WERI-Rb-1 (cell line): ENCODE measurements around the gene ITGA11.
A peak's percentile ranks its signal among the peaks of the same experiment; 100 is the strongest.

Experiments
- DNase-seq: peaks from one replicate; pipeline ENCODE4 v3.0.0-alpha.2; 2020
- H3K27ac ChIP-seq: fragments of 250-450 bp; sonication (Bioruptor Pico); 2 replicates; pipeline ENCODE4 v1.5.1; 2020; ENCODE audit warnings: mild to moderate bottlenecking, moderate library complexity
- H3K27me3 ChIP-seq: fragments of 250-450 bp; sonication (Bioruptor Pico); 2 replicates; pipeline ENCODE4 v1.5.1; 2021; ENCODE audit warnings: mild to moderate bottlenecking, low read depth, moderate library complexity; ENCODE audit not compliant: insufficient read depth, severe bottlenecking
- H3K36me3 ChIP-seq: fragments of 250-450 bp; sonication (Bioruptor Pico); 2 replicates; pipeline ENCODE4 v1.5.1; 2020; ENCODE audit warnings: mild to moderate bottlenecking, moderate library complexity
- H3K4me3 ChIP-seq: 2 replicates; pipeline ENCODE4 v1.5.1; 2011; ENCODE audit warnings: low read depth, mild to moderate bottlenecking, control low read depth, low read length
- H3K9me3 ChIP-seq: fragments of 250-450 bp; sonication (Bioruptor Pico); 2 replicates; pipeline ENCODE4 v1.5.1; 2021; ENCODE audit warnings: mild to moderate bottlenecking, moderate library complexity; ENCODE audit not compliant: severe bottlenecking
- CTCF ChIP-seq: IDR thresholded peaks from 2 replicates; pipeline ENCODE4 v1.5.1; 2011; ENCODE audit warnings: low read depth, mild to moderate bottlenecking, control low read depth, inconsistent platforms, low read length

Gene ITGA11

GRCh38 chr15:68281008-68281407, 151.0 kb downstream of the ITGA11 start:
- Histone ChIP-seq H3K27ac (no peak overlapping the region), H3K9me3 (no peaks in the 10 kb centered on the region), H3K36me3 (peaks cover 48% of the 10 kb centered on the region), H3K27me3 (no peaks in the 10 kb centered on the region), H3K4me3 (no peak overlapping the region)
- TF ChIP-seq CTCF: no peak
- no peak for DNase-seq

- Histone ChIP-seq H3K9me3 (no peaks in the 10 kb centered on the region), H3K27ac (no peak overlapping the region), H3K36me3 (peaks cover 44% of the 10 kb centered on the region), H3K27me3 (no peaks in the 10 kb centered on the region), H3K4me3 (no peak overlapping the region)
- no peak for TF ChIP-seq CTCF
- DNase-seq: no peak
Measured at GRCh38 chr15:68279779-68280753, 151.9 kb downstream of the ITGA11 start.

GRCh38 chr15:68278595-68279405, 153.2 kb downstream of the ITGA11 start:
- no peaks in the 10 kb centered on the region for H3K27me3 ChIP-seq
- H3K4me3 ChIP-seq: peak overlapping the region; percentile 70
- H3K27ac ChIP-seq: peak overlapping the region; percentile 99
- no peak for TF ChIP-seq CTCF
- no peak for DNase-seq
- H3K9me3 ChIP-seq: no peaks in the 10 kb centered on the region
- H3K36me3 ChIP-seq: peaks cover 31% of the 10 kb centered on the region

- DNase-seq: peak; percentile 71
- Histone ChIP-seq H3K27ac (peak overlapping the region; percentile 99), H3K27me3 (no peaks in the 10 kb centered on the region), H3K4me3 (peak overlapping the region; percentile 70), H3K36me3 (peaks cover 31% of the 10 kb centered on the region), H3K9me3 (no peaks in the 10 kb centered on the region)
- peak; percentile 59 for TF ChIP-seq CTCF
Measured at GRCh38 chr15:68278345-68278594, 153.7 kb downstream of the ITGA11 start.

- H3K27ac ChIP-seq: peak within 1 kb of the TSS; percentile 99
- H3K9me3 ChIP-seq: no peaks in the 10 kb centered on the region
- no peak for TF ChIP-seq CTCF
- peak; percentile 91 for DNase-seq
- no peaks in the 10 kb centered on the region for H3K27me3 ChIP-seq
- H3K36me3 ChIP-seq: peaks cover 31% of the 10 kb centered on the region
- H3K4me3 ChIP-seq: peak within 1 kb of the TSS; percentile 70
Measured at GRCh38 chr15:68277603-68278344, 154.2 kb downstream of the ITGA11 start, which contains the start of gene FEM1B. Gene FEM1B, plus strand, starts transcription at chr15:68277745. Its CDS starts 673 bp downstream, at chr15:68278418.
